Coronary artery (tissue), 2 donors: ENCODE data around the gene ST6GALNAC3.
A peak's percentile ranks its signal among the peaks of the same experiment; 100 is the strongest.

Experiments
- DNase-seq: peaks from one replicate; pipeline ENCODE4 v3.0.0-alpha.2; 2017; ENCODE audit warnings: low spot score
- H3K27ac ChIP-seq, 2 donors: fragments of 200-600 bp; sonication (generic); one replicate each; pipeline ENCODE4 v1.5.1; 2016 to 2019
- H3K4me3 ChIP-seq: fragments of 200-600 bp; sonication (generic); 2 replicates; pipeline ENCODE4 v1.5.1; 2016; ENCODE audit warnings: mild to moderate bottlenecking, moderate library complexity
- CTCF ChIP-seq: fragments of 200-600 bp; sonication (generic); IDR thresholded peaks from one replicate; pipeline ENCODE4 v1.5.1; 2019; ENCODE audit warnings: antibody characterized with exemption

The ST6GALNAC3 gene

DNA sequence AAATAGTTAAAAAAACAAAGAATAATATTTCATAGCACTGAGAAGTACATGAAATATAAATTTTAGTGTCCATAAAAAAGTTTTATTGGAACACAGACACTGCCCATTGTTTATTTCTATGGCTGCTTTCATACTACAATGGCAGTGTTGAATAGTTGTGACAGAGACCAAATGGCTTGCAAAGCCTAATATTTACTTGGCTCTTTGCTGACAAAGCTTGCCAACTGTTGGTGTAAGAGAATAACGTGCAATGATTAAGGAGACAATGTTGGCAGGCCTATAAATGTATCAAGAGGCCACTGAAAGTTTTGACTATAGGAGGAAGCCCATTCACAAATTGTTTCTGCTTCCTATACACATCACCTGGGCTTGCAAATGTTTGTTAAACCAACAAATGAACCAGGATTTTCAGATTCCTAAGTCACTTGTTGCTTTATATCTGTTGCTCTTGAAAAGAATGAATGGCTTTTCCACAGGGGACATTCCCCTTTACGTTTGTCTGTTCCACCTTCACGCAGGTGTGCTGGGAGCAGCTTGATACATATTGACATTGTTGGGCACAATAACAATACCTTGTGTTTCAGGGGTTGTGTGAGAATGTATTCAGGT is 5.5 kb upstream of the ST6GALNAC3 start:
- DNase-seq: no peak
- no peak overlapping the region for H3K4me3 ChIP-seq
- TF ChIP-seq CTCF: no peak
- H3K27ac ChIP-seq: no peak overlapping the region

DNA sequence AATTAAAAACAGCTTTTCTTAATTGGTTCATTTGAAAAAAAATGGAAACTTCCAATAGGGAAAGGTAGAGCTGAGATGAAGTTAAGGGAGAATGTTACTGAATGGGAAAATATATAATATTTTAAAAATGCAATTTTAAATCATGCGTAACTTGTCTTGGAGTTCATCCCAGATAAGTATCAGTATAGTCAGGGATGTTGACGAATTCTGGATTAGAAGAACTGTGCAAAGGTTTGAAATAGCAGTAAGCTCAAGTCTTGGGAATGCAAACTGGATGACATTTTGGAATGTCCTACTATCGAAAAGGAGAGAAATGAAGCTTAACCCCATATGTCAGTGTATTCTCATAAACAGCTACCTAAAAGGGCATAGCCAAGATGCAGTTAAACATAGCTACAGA is 4.0 kb upstream of the ST6GALNAC3 start:
- no peak overlapping the region for H3K27ac ChIP-seq
- TF ChIP-seq CTCF: no peak
- no peak overlapping the region for H3K4me3 ChIP-seq
- no peak for DNase-seq

GRCh38 chr1:76073481-76073880 is 1.1 kb upstream of the ST6GALNAC3 start:
- TF ChIP-seq CTCF: no peak
- no peak for DNase-seq
- no peak overlapping the region for H3K4me3 ChIP-seq
- H3K27ac ChIP-seq: no peak overlapping the region

DNA sequence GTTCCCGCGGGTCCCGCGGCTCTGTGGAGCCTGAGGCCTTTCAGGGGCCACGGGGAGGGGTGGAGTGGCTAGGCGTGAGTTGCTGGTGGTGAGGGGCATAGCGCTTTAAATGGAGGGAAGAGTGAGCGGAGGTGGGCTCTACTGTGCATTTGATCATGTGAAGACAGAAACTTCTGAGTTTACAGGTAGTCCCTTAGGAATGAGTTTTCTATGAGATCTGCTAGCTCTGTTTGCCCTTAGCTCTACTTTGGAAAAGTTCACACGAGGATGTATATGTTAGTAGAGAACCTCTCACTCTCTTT is 593 bp downstream of the ST6GALNAC3 start:
- no peak for TF ChIP-seq CTCF
- DNase-seq: no peak
- peak overlapping the region; percentile 42 to 75 for H3K27ac ChIP-seq
- H3K4me3 ChIP-seq: peak overlapping the region; percentile 76

DNA sequence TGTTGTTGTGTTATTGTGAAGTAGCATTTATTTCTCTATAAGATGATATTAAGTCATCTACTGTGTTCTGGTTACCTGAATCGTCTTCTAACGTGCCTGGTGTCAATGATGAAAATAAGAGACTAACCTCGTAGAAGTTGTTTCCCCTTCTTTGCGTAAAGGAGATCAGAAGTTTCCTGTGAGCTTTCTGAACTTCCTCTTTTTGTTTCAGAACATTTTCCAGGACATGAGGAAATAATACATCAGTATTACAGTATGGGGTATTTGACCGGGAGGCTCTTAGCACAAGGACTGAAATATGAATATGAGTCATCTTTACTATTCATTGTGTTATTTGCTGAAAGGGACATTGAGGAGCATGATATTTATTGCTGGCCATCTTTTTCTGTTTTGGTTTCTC is 1.3 kb downstream of the ST6GALNAC3 start:
- TF ChIP-seq CTCF: no peak
- Histone ChIP-seq H3K4me3 (peak overlapping the region; percentile 76), H3K27ac (peak overlapping the region; percentile 42 to 75)
- no peak for DNase-seq

DNA sequence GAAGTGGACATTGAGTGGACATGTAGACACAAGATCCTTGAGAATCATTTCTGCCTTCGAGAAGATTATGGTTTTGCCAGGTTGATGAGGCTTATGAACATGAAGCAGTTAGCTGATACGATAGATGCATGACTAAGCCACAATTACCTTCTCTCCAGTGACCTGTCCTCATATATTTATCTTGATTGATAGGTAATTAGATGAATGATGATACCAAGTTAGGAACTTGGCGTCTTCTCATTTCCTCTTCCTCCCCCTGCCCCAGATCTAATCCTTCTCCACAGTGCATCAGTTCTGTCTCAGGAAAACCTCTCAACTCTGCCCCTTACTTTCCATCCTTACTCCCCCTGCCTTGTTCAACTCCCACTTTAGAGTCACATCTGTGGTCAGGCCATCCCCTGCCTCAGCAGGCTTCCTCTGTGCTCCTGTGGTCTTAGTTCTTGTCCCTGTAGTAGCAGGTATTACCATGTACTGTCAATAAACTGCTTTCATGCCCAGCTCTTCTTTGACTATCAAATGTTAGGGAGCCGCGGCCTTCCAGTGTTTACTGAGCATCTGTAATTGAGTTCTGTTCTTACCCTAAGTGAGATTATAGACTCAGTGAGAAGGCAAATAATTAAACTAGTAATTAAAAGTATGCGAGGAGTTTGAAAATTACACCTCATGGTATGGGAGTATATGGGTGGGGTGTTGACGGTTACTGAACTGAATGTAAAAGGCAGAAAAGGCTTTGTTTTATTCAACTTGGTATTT is 5.1 kb downstream of the ST6GALNAC3 start:
- H3K4me3 ChIP-seq: no peak overlapping the region
- no peak for DNase-seq
- no peak overlapping the region for H3K27ac ChIP-seq
- no peak for TF ChIP-seq CTCF

- Histone ChIP-seq H3K4me3 (no peak overlapping the region), H3K27ac (no peak overlapping the region)
- no peak for DNase-seq
- no peak for TF ChIP-seq CTCF
Measured at GRCh38 chr1:76080552-76081079, 6.1 kb downstream of the ST6GALNAC3 start.
